IMR-90 (cell line): ENCODE results near the gene RUNDC1. TPM values are rescaled to one million over a fixed set of nuclear protein-coding genes. Genes with fewer than 3 reads are reported as not detected.

Experiments
- ATAC-seq: fragments of 200-7000 bp; cut with Tn5 transposase; 2 replicates; pipeline ENCODE4 v1.9.1; 2020; ENCODE audit warnings: low read depth, mild to moderate bottlenecking, moderate library complexity
- BruUV-seq: library from RNA; stranded (reverse); fragments of 400-500 nt; replicated peaks from 2 replicates; lab custom pipeline; 2021; lab: Mats Ljungman, UMichigan
- CTCF ChIA-PET: fragments of 300-600 bp; formaldehyde crosslinking; extraction: SDS; loops from one replicate; lab custom pipeline; 2021; ENCODE audit warnings: antibody characterized with exemption; lab: Yijun Ruan, JAX
- POLR2A ChIA-PET: fragments of 300-600 bp; sonication (Branson Sonifier 250); formaldehyde crosslinking; loops from one replicate; lab custom pipeline; 2022; ENCODE audit warnings: antibody characterized with exemption; ENCODE audit not compliant: unreplicated experiment; lab: Charles Lee
- DNase-seq: peaks from one replicate; pipeline ENCODE4 v3.0.0; 2013
- H2AFZ ChIP-seq: replicated peaks from 2 replicates; pipeline ENCODE3; 2013; ENCODE audit warnings: low read length, mild to moderate bottlenecking; ENCODE audit not compliant: poor library complexity
- H2AK5ac ChIP-seq: 2 replicates; pipeline ENCODE4 v1.6.1; 2013; ENCODE audit warnings: low read depth, low read length, inconsistent platforms
- H2AK9ac ChIP-seq: replicated peaks from 2 replicates; pipeline ENCODE3; 2013; ENCODE audit warnings: mild to moderate bottlenecking, low read depth, low read length, moderate library complexity; ENCODE audit not compliant: poor library complexity
- H2BK120ac ChIP-seq: 2 replicates; pipeline ENCODE4 v1.6.1; 2013; ENCODE audit warnings: low read depth, low read length, inconsistent platforms
- H2BK15ac ChIP-seq: 3 replicates; pipeline ENCODE4 v1.6.1; 2013; ENCODE audit warnings: low read depth, low read length, inconsistent platforms
- H2BK20ac ChIP-seq: 2 replicates; pipeline ENCODE4 v1.6.1; 2013; ENCODE audit warnings: low read depth, mild to moderate bottlenecking, inconsistent platforms, low read length, moderate library complexity
- H2BK5ac ChIP-seq: 2 replicates; pipeline ENCODE4 v1.6.1; 2013; ENCODE audit warnings: mild to moderate bottlenecking, low read depth, low read length, inconsistent platforms; ENCODE audit not compliant: poor library complexity, severe bottlenecking
- H3K14ac ChIP-seq: replicated peaks from 2 replicates; pipeline ENCODE4 v1.6.1; 2013; ENCODE audit warnings: low read depth, low read length, inconsistent platforms
- H3K18ac ChIP-seq: 2 replicates; pipeline ENCODE4 v1.6.1; 2013; ENCODE audit warnings: low read depth, low read length, control low read depth
- H3K23ac ChIP-seq: 2 replicates; pipeline ENCODE4 v1.6.1; 2013; ENCODE audit warnings: low read depth, low read length, inconsistent platforms
- H3K27ac ChIP-seq: 2 replicates; pipeline ENCODE4 v1.5.1; 2013; ENCODE audit warnings: mild to moderate bottlenecking, control low read depth, low read length; ENCODE audit not compliant: insufficient read depth
- H3K27me3 ChIP-seq: 2 replicates; pipeline ENCODE4 v1.6.1; 2013; ENCODE audit warnings: low read length; ENCODE audit not compliant: control insufficient read depth, insufficient read depth
- H3K36me3 ChIP-seq: 2 replicates; pipeline ENCODE4 v1.6.1; 2013; ENCODE audit warnings: low read length, mixed read lengths; ENCODE audit not compliant: control insufficient read depth, insufficient read depth
- H3K4ac ChIP-seq: 2 replicates; pipeline ENCODE4 v1.6.1; 2013; ENCODE audit warnings: low read depth, low read length, inconsistent platforms
- H3K4me1 ChIP-seq: 2 replicates; pipeline ENCODE4 v1.6.1; 2013; ENCODE audit warnings: low read length, mixed read lengths; ENCODE audit not compliant: control insufficient read depth, insufficient read depth
- H3K4me2 ChIP-seq: 2 replicates; pipeline ENCODE4 v1.6.1; 2013; ENCODE audit warnings: low read depth, mild to moderate bottlenecking, control low read depth, low read length, moderate library complexity
- H3K4me3 ChIP-seq: 2 replicates; pipeline ENCODE4 v1.5.1; 2013; ENCODE audit warnings: low read depth, mild to moderate bottlenecking, control low read depth, low read length, moderate library complexity; ENCODE audit not compliant: insufficient read depth
- H3K56ac ChIP-seq: 2 replicates; pipeline ENCODE4 v1.6.1; 2013; ENCODE audit warnings: low read length, inconsistent platforms; ENCODE audit not compliant: insufficient read depth; ENCODE audit errors: extremely low read depth
- H3K79me1 ChIP-seq, 2 experiments: 2 replicates each; pipeline ENCODE4 v1.6.1; 2013; ENCODE audit warnings: low read length in 2 of 2, inconsistent platforms in 1 of 2, low read depth in 1 of 2
- H3K9ac ChIP-seq: 2 replicates; pipeline ENCODE4 v1.6.1; 2013; ENCODE audit warnings: low read depth, low read length, control low read depth
- H3K9me1 ChIP-seq: 2 replicates; pipeline ENCODE4 v1.6.1; 2013; ENCODE audit warnings: low read length, inconsistent platforms; ENCODE audit not compliant: insufficient read depth
- H3K9me3 ChIP-seq: 2 replicates; pipeline ENCODE4 v1.6.1; 2013; ENCODE audit warnings: low read length; ENCODE audit not compliant: control insufficient read depth, insufficient read depth
- H4K20me1 ChIP-seq: 2 replicates; pipeline ENCODE4 v1.6.1; 2013; ENCODE audit warnings: low read length, inconsistent platforms; ENCODE audit not compliant: insufficient read depth
- H4K5ac ChIP-seq: 2 replicates; pipeline ENCODE4 v1.6.1; 2013; ENCODE audit warnings: mild to moderate bottlenecking, low read depth, low read length, control low read depth
- H4K8ac ChIP-seq, 2 experiments: 2 replicates each; pipeline ENCODE4 v1.6.1; 2013; ENCODE audit warnings: low read depth in 2 of 2, low read length in 2 of 2, control low read depth in 1 of 2, inconsistent platforms in 1 of 2
- H4K91ac ChIP-seq: 2 replicates; pipeline ENCODE4 v1.6.1; 2013; ENCODE audit warnings: low read depth, low read length, inconsistent platforms; ENCODE audit not compliant: insufficient read depth
- BHLHE40 ChIP-seq: fragments of 150-350 bp; IDR thresholded peaks from 2 replicates; pipeline ENCODE4 v1.6.1; 2016; ENCODE audit warnings: mild to moderate bottlenecking, low read depth, low read length
- CEBPB ChIP-seq: IDR thresholded peaks from 2 replicates; pipeline ENCODE4 v1.6.1; 2012; ENCODE audit warnings: low read depth, low read length, improper control_type of control experiment
- MAFK ChIP-seq: IDR thresholded peaks from 2 replicates; pipeline ENCODE4 v1.6.1; 2012; ENCODE audit warnings: low read depth, low read length, improper control_type of control experiment
- MAZ ChIP-seq: IDR thresholded peaks from 2 replicates; pipeline ENCODE4 v1.6.1; 2012; ENCODE audit warnings: low read depth, mild to moderate bottlenecking, low read length, improper control_type of control experiment, moderate library complexity, borderline replicate concordance
- MXI1 ChIP-seq: IDR thresholded peaks from 2 replicates; pipeline ENCODE4 v1.6.1; 2012; ENCODE audit warnings: low read depth, mild to moderate bottlenecking, low read length, moderate library complexity, borderline replicate concordance
- NFE2L2 ChIP-seq: fragments of 150-350 bp; IDR thresholded peaks from 2 replicates; pipeline ENCODE4 v1.6.1; 2016; ENCODE audit warnings: low read depth, mild to moderate bottlenecking, low read length
- POLR2A ChIP-seq: IDR thresholded peaks from 2 replicates; pipeline ENCODE4 v1.6.1; 2012; ENCODE audit warnings: mild to moderate bottlenecking, low read depth, low read length
- RAD21 ChIP-seq: IDR thresholded peaks from 2 replicates; pipeline ENCODE4 v1.6.1; 2012; ENCODE audit warnings: low read length, improper control_type of control experiment
- RCOR1 ChIP-seq: IDR thresholded peaks from 2 replicates; pipeline ENCODE4 v1.6.1; 2012; ENCODE audit warnings: mild to moderate bottlenecking, low read length, improper control_type of control experiment; ENCODE audit not compliant: insufficient replicate concordance
- RFX5 ChIP-seq: IDR thresholded peaks from 2 replicates; pipeline ENCODE4 v1.8.0; 2012; ENCODE audit warnings: low read depth, mild to moderate bottlenecking, low read length, moderate library complexity
- USF2 ChIP-seq: fragments of 150-350 bp; IDR thresholded peaks from 2 replicates; pipeline ENCODE4 v1.6.1; 2017; ENCODE audit warnings: mild to moderate bottlenecking, antibody characterized with exemption, low read length, low read depth
- WGBS, 2 experiments: methylation state at CpG; one replicate each; pipeline versions ENCODE4 v1.1.5 to v1.1.7; 2013; ENCODE audit warnings: missing lambda C conversion rate in 2 of 2; ENCODE audit not compliant: insufficient read length in 1 of 2; ENCODE audit errors: extremely low coverage in 2 of 2; 5-methylcytosine and 5-hydroxymethylcytosine counted together
- dilution Hi-C: fragments of 300-500 bp; cut with HindIII; formaldehyde crosslinking; loops from one replicate; pipeline ENCODE4 v1.14.3; 2018; ENCODE audit warnings: low sequenced_read_pairs; ENCODE audit not compliant: unreplicated experiment
- in situ Hi-C: fragments of 300-500 bp; cut with MboI; formaldehyde crosslinking; loops from 3 replicates; pipeline ENCODE4 v1.14.3; 2019; ENCODE audit warnings: low sequenced_read_pairs, inconsistent platforms, mixed read lengths
- intact Hi-C: fragments of 100-400 bp; cut with micrococcal nuclease; formaldehyde crosslinking; loops from 2 replicates; pipeline ENCODE4 v1.10.0; 2022
- polyA plus RNA-seq, 3 experiments: library from polyadenylated mRNA; depleted of rRNA; stranded (reverse); fragments of >200 nt; gene quantifications; 2 replicates each; pipeline ENCODE4 v1.2.3, GENCODE V29; 2012; ENCODE audit warnings: low replicate concordance in 1 of 3
- total RNA-seq: library from RNA; depleted of rRNA; stranded (reverse); fragments of >200 nt; gene quantifications from 2 replicates; pipeline ENCODE4 v1.2.3, GENCODE V29; 2012
- TF ChIP-seq, protein P1 (sequence below): conservative IDR thresholded peaks from 2 replicates; pipeline ENCODE4 v1.5.1; 2012; ENCODE audit warnings: mild to moderate bottlenecking, low read depth, low read length, improper control_type of control experiment
- TF ChIP-seq, protein P2 (sequence below): fragments of 150-350 bp; IDR thresholded peaks from 2 replicates; pipeline ENCODE4 v1.6.1; 2016; ENCODE audit warnings: low read depth, mild to moderate bottlenecking, low read length, moderate library complexity, borderline replicate concordance

RUNDC1 gene
- total and polyA plus RNA-seq, 2 of the 4 experiments (the other 2 are of a cell fraction), result 7.0 to 7.9 TPM

DNA sequence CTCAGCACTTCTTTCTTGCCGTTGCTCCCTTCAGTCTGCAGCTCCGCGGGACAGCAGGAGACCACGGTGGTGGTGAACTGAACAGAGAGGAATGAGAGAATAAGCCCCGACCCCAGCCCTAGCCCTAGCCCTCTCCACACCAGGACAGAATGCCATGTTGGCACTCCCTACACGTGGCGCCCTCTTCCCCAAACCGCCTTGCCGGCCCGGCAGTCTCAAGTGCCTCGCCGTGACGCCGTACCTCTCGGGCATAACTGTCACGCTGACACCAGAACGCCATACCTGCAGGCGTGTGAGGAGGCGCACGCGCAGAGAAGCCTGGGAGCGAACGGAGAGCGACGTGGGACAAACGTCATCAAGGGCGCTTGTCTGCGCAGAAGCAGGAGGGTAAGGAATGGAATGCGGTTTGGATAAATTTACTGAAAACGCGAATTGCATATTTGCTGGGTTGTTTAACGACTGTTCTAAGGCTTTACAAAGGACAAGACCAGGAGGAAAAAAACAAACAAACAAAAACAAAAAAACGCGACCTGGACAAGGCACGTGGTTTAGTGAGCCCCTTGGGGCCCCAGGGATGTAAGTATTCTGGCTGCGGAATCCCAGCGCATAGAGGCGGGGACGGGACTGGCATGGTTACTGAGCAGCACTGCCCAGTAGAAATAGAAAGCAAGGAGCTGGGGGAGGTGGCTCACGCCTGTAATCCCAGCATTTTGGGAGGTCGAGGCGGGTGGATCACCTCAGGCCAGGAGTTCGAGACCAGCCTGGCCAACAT, 16.0 kb upstream of the RUNDC1 start, which contains the start of gene AARSD1:
TSS of gene AARSD1 (minus strand) at position 294 of the 772 bp plus-strand sequence. CDS start at position 280, 14 bp downstream.
- intact Hi-C loops, result no loop called here
- no TSS peak for BruUV-seq

More for the DNA sequence above, 16.0 kb upstream of the RUNDC1 start, which contains the start of gene AARSD1:
- H3K18ac ChIP-seq, result peak within 1 kb of the TSS; percentile 49
- POLR2A ChIA-PET, result no interaction called here
- peak within 1 kb of the TSS; percentile 84 for H3K4ac ChIP-seq
- peak within 1 kb of the TSS; percentile 52 for H3K23ac ChIP-seq
- peak within 1 kb of the TSS; percentile 74 for H3K4me3 ChIP-seq
- 0 out of 2 replicates have a peak, but pooled peaks have one; percentile 24 for TF ChIP-seq BHLHE40
- no peak for TF ChIP-seq MAZ
- TF ChIP-seq NFE2L2, result no peak
- TF ChIP-seq RAD21, result peak; percentile 1; the same call in 1 of the 2 replicates
- TF ChIP-seq POLR2A, result peak; percentile 80
- TF ChIP-seq, protein P1, sequence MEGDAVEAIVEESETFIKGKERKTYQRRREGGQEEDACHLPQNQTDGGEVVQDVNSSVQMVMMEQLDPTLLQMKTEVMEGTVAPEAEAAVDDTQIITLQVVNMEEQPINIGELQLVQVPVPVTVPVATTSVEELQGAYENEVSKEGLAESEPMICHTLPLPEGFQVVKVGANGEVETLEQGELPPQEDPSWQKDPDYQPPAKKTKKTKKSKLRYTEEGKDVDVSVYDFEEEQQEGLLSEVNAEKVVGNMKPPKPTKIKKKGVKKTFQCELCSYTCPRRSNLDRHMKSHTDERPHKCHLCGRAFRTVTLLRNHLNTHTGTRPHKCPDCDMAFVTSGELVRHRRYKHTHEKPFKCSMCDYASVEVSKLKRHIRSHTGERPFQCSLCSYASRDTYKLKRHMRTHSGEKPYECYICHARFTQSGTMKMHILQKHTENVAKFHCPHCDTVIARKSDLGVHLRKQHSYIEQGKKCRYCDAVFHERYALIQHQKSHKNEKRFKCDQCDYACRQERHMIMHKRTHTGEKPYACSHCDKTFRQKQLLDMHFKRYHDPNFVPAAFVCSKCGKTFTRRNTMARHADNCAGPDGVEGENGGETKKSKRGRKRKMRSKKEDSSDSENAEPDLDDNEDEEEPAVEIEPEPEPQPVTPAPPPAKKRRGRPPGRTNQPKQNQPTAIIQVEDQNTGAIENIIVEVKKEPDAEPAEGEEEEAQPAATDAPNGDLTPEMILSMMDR, result no peak
- TF ChIP-seq, protein P2, sequence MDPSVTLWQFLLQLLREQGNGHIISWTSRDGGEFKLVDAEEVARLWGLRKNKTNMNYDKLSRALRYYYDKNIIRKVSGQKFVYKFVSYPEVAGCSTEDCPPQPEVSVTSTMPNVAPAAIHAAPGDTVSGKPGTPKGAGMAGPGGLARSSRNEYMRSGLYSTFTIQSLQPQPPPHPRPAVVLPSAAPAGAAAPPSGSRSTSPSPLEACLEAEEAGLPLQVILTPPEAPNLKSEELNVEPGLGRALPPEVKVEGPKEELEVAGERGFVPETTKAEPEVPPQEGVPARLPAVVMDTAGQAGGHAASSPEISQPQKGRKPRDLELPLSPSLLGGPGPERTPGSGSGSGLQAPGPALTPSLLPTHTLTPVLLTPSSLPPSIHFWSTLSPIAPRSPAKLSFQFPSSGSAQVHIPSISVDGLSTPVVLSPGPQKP, result no peak
- TF ChIP-seq CEBPB, result no peak
- TF ChIP-seq USF2, result no peak; the same call in 1 of the 2 replicates
- TF ChIP-seq RFX5, result no peak
- no peak for TF ChIP-seq MAFK
- TF ChIP-seq RCOR1, result no peak
- TF ChIP-seq MXI1, result peak; percentile 79
- ATAC-seq, result peak; percentile 97
- H3K56ac ChIP-seq, result peak within 1 kb of the TSS; percentile 75
- peak within 1 kb of the TSS; percentile 84 for H2AK9ac ChIP-seq
- peaks cover 15% of the 10 kb centered on the region for H3K36me3 ChIP-seq
- H3K4me1 ChIP-seq, result peaks cover 4% of the 10 kb centered on the region
- peak within 1 kb of the TSS; percentile 83 for H3K14ac ChIP-seq
- peak within 1 kb of the TSS; percentile 67 for H2BK5ac ChIP-seq
- H3K9me3 ChIP-seq, result no peaks in the 10 kb centered on the region
- H3K79me1 ChIP-seq, result peaks cover 18 to 36% of the 10 kb centered on the region in 2 experiments
- whole genome bisulfite sequencing, 2 experiments, result 2% methylated on average over 9 of the region's 43 CpGs; no CpG with 5 or more reads in 1 of the 2 experiments
- H3K27me3 ChIP-seq, result no peaks in the 10 kb centered on the region
- H3K4me2 ChIP-seq, result peak within 1 kb of the TSS; percentile 79
- H3K27ac ChIP-seq, result peak within 1 kb of the TSS; percentile 81
- CTCF ChIA-PET, result no interaction called here
- DNase-seq, result peak; percentile 95
- peak within 1 kb of the TSS; percentile 86 for H4K5ac ChIP-seq
- dilution Hi-C loops (no loop called here), in situ Hi-C loops (loop anchor here (25.0 kb wide), 1 partner anchor 98 kb away; no protein-coding TSS in a partner anchor)
- no peak within 1 kb of the TSS; the same call in 1 of the 2 replicates for H2BK20ac ChIP-seq
- H2BK15ac ChIP-seq, result peak within 1 kb of the TSS; percentile 1; the same call in 1 of the 3 replicates
- peak within 1 kb of the TSS; percentile 77 for H4K91ac ChIP-seq
- no peaks in the 10 kb centered on the region for H4K20me1 ChIP-seq
- H3K9me1 ChIP-seq, result no peaks in the 10 kb centered on the region
- H2AFZ ChIP-seq, result peak within 1 kb of the TSS; percentile 94
- H2BK120ac ChIP-seq, result peak within 1 kb of the TSS; percentile 58
- peak within 1 kb of the TSS; percentile 91 for H3K9ac ChIP-seq
- H4K8ac ChIP-seq, result peak within 1 kb of the TSS; percentile 66 to 93
- peak within 1 kb of the TSS; percentile 76 for H2AK5ac ChIP-seq
